Activated naive CD8-positive, alpha-beta T cell treated with anti-CD3 and anti-CD28 coated beads, Interleukin-2, amount 10 ng/mL, durations not matched to agents 7 days and 5 days (primary cell): ENCODE data around the gene CAVIN2. TPM values are rescaled to one million over a fixed set of nuclear protein-coding genes. Genes with fewer than 3 reads are reported as not detected.

ENCODE experiments used
- ATAC-seq: fragments of 150-1000 bp; cut with Tn5 transposase; one replicate; pipeline ENCODE4 v1.10.0; 2021; ENCODE audit warnings: low read depth, moderate library complexity
- POLR2A ChIA-PET: fragments of 350-600 bp; sonication (Branson Sonifier 250); formaldehyde crosslinking; loops from one replicate; lab custom pipeline; 2021; ENCODE audit warnings: antibody characterized with exemption; lab: Charles Lee
- DNase-seq: peaks from one replicate; pipeline ENCODE4 v3.0.0; 2021
- H3K27ac Mint-ChIP-seq: one replicate; pipeline ENCODE4 v1.8.0; 2022; ENCODE audit warnings: mild to moderate bottlenecking, mixed read lengths
- H3K27me3 Mint-ChIP-seq: one replicate; pipeline ENCODE4 v1.8.0; 2022; ENCODE audit warnings: mild to moderate bottlenecking, moderate library complexity, mixed read lengths
- H3K36me3 Mint-ChIP-seq: one replicate; pipeline ENCODE4 v1.8.0; 2021; ENCODE audit warnings: mild to moderate bottlenecking, mixed read lengths
- H3K4me1 Mint-ChIP-seq: one replicate; pipeline ENCODE4 v1.8.0; 2021; ENCODE audit warnings: mixed read lengths
- H3K4me3 Mint-ChIP-seq: one replicate; pipeline ENCODE4 v1.8.0; 2022; ENCODE audit warnings: mild to moderate bottlenecking, moderate library complexity, mixed read lengths
- H3K9me3 Mint-ChIP-seq: one replicate; pipeline ENCODE4 v1.8.0; 2021; ENCODE audit warnings: mixed read lengths
- total RNA-seq, 2 experiments: library from RNA; stranded (reverse); gene quantifications; one replicate each; pipeline ENCODE4 v1.2.3, GENCODE V29; 2021

CAVIN2 gene
- total RNA-seq, 2 experiments from 2014 or later: not detected

DNA sequence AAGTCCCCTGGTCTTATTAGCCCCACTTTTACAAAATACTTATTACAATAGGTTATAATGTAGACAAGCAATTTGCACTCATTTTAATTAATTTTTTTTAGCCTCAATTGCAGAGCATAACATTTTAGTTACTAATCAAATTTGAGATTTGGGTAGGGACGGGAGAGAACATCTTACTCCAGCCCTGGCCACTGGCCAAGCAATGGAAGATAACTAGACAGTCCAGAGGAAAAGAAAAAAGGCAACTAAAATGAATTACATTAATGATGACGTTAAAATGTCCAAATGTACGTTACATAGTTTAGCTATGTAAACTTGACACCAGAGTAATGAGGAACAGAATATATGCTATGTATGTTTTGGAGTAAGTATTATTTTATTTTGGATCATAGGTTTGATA is 11.0 kb upstream of the CAVIN2 start:
- no peaks in the 10 kb centered on the region for H3K9me3 Mint-ChIP-seq
- no peaks in the 10 kb centered on the region for H3K4me1 Mint-ChIP-seq
- H3K4me3 Mint-ChIP-seq: no peak overlapping the region
- peaks cover 14% of the 10 kb centered on the region for H3K27me3 Mint-ChIP-seq
- H3K27ac Mint-ChIP-seq: no peak overlapping the region
- POLR2A ChIA-PET: no interaction called here
- H3K36me3 Mint-ChIP-seq: no peaks in the 10 kb centered on the region
- DNase-seq: no peak
- no peak for ATAC-seq

DNA sequence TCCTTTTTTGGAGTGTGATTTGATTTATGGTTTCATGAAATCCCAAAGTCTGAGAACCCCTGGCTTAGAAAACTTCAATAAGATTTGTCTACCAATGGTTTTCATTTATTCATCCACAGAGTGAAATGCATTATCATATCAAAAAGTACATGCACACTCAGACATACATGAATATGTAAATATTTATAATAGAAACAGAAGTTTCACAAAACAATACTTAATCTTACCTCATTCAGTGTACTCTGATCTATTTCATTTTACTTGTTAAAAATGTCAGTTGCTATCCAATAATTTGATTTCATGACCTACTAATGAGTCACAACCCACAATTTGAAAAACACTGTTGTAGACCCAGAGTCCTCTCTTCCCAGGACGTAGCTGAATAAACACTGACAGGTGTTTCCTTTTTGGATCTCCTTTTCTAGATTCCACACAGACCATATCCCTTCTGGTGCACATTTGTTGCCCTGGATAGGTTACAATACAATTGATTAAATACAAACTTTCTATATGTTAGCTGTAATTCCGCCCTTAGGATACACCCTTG is 10.4 kb upstream of the CAVIN2 start:
- Mint-ChIP-seq H3K27ac (no peak overlapping the region), H3K27me3 (peaks cover 14% of the 10 kb centered on the region), H3K36me3 (no peaks in the 10 kb centered on the region), H3K4me3 (no peak overlapping the region), H3K9me3 (no peaks in the 10 kb centered on the region), H3K4me1 (no peaks in the 10 kb centered on the region)
- POLR2A ChIA-PET: no interaction called here
- ATAC-seq: no peak
- DNase-seq: no peak

DNA sequence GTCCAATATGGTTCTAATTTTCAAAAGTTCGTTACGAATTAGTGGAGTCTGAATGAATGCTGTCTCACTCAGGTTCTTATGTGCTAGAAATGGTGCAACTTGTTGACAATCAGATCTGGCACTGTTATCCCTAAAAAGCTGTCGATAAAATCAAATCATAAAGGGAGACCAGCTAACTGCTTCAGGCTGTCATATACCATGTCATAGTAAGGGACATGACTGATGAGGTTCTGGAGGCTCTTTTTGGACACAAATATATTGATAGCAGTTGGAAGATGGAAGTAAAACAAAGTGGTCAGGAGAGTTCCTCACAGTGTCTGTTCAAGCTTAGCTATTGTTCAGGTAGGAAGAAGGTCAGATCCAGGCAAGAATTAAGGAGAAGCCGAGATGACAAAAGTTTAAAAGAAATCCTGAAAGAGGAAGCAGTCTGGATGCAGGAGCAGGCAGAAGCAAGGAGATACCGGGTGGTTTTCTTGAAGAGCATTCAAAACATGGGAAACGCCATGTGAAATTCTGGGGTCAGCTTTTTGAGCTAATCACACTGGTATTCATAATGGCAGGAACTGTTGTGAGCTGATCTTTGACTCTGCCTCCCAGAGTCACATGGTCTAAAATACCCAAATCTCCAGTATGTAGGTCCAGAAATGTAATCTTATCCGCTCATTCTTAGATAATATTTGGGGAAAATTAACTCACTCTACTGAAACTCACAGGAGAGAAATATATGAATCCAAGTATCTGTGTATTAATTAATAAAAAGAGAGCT is 9.4 kb upstream of the CAVIN2 start:
- Mint-ChIP-seq H3K4me3 (no peak overlapping the region), H3K9me3 (no peaks in the 10 kb centered on the region), H3K4me1 (no peaks in the 10 kb centered on the region), H3K36me3 (no peaks in the 10 kb centered on the region), H3K27ac (no peak overlapping the region), H3K27me3 (peaks cover 14% of the 10 kb centered on the region)
- ATAC-seq (no peak), DNase-seq (no peak)
- POLR2A ChIA-PET: no interaction called here

DNA sequence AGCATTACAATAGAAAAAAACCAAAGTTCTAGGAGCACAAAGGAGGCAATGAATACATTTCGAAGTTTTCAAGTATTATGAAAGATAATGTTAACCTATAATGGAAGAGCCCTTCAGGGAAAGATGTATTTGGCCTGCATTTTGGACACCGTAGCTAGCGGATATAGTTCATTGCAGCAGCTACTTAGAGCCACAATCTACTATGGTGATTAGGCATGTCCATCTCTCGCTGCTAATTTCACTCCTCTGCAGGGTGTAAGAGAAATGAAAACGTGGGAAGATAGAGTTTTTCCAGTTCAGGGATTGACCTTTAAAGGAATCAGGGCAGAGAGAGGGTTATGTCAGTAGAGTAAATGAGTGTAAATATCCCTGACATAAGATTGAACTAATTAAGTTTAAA is 8.5 kb upstream of the CAVIN2 start:
- ATAC-seq (no peak), DNase-seq (no peak)
- Mint-ChIP-seq H3K27ac (no peak overlapping the region), H3K4me3 (no peak overlapping the region), H3K27me3 (peaks cover 15% of the 10 kb centered on the region), H3K4me1 (no peaks in the 10 kb centered on the region), H3K9me3 (no peaks in the 10 kb centered on the region), H3K36me3 (no peaks in the 10 kb centered on the region)
- POLR2A ChIA-PET: no interaction called here

DNA sequence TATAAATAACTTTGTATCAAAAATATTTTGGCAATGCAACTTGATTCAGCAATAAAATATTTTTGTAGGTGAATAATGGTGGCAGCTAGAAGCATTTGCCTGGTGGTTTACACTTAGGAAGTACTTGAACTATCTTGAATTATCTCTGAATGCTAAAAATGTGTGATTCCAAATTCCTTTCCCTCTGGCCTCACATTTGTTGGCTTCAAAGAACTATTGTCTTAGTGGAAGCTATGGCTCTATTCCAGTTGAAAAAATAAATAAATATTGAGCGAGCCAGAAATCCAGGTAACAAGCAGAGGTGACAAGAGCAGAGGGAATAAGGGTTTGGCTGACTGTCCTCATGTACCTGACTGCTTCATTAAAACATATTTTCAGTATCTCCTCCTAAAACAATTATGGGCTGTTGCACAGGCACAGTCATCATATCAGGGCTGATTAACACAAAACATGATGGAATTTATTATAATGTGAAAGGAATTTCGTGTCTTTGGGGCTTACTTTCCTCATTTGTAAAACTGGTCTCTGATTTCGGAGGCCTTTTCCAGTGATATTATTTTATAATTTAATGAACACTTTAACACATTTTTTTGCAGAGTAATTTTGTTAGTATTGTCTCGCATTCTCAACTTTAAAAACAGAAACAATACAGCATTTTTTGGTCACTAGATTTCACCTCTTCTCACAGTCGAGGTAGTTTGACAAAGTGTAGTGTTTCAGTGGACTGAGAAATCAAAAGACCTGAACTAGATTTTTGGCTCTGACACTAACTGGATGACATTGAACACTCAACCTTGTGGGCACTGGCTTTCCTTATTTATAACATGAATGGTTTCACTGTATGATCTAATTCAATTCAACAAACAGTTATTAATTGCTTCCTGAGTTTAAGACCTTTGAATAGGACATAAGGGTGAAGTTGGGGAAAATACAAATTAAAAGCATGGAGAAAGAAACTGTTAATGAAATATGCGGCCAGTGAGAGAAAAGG is 7.8 kb upstream of the CAVIN2 start:
- Mint-ChIP-seq H3K9me3 (no peaks in the 10 kb centered on the region), H3K4me3 (no peak overlapping the region), H3K27ac (no peak overlapping the region), H3K27me3 (peaks cover 19% of the 10 kb centered on the region), H3K4me1 (no peaks in the 10 kb centered on the region), H3K36me3 (no peaks in the 10 kb centered on the region)
- no peak for DNase-seq
- no peak for ATAC-seq
- POLR2A ChIA-PET: no interaction called here

DNA sequence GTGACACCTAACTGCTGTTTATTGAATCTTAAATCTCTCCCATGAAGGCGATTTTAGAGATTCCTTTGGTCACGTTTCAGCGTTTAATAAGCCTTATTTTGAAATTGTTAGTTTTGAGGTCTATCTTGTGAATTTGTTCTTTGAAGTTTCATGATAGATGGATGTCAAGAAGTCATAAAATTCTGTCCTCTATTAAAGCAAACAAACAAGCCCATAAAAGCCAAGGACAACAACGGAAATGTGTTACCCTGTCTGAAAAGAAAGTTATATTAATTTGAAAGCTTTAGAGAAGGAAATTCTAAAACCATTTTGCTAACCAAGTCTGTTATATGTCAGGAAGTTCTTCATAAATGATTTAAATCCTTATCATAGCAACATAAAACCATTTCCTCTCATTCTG is 7.0 kb upstream of the CAVIN2 start:
- Mint-ChIP-seq H3K9me3 (no peaks in the 10 kb centered on the region), H3K27me3 (peaks cover 19% of the 10 kb centered on the region), H3K36me3 (no peaks in the 10 kb centered on the region), H3K27ac (no peak overlapping the region), H3K4me1 (no peaks in the 10 kb centered on the region), H3K4me3 (no peak overlapping the region)
- POLR2A ChIA-PET: no interaction called here
- DNase-seq: no peak
- no peak for ATAC-seq

DNA sequence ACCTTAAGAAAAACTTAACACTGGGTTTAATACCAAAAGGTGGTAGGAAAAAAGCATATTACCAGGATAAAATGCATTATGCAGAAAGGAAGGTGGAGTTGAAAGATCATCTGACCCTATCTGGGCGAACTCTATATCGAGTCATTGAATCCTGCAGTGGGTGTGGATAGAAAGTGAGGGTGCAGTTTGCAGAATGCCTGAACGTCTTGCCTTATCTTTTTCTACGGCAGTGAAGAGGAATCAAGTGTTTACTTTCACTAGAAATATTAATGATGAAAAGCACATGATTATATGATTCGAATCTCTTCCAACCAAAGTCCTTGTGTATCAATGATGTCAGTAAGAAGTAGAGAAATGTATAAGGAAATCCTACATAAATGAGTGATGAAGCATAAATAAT is 4.3 kb upstream of the CAVIN2 start:
- no peaks in the 10 kb centered on the region for H3K36me3 Mint-ChIP-seq
- no peak overlapping the region for H3K4me3 Mint-ChIP-seq
- H3K27ac Mint-ChIP-seq: no peak overlapping the region
- peaks cover 38% of the 10 kb centered on the region for H3K27me3 Mint-ChIP-seq
- no peaks in the 10 kb centered on the region for H3K4me1 Mint-ChIP-seq
- POLR2A ChIA-PET: no interaction called here
- DNase-seq (no peak), ATAC-seq (no peak)
- H3K9me3 Mint-ChIP-seq: no peaks in the 10 kb centered on the region

DNA sequence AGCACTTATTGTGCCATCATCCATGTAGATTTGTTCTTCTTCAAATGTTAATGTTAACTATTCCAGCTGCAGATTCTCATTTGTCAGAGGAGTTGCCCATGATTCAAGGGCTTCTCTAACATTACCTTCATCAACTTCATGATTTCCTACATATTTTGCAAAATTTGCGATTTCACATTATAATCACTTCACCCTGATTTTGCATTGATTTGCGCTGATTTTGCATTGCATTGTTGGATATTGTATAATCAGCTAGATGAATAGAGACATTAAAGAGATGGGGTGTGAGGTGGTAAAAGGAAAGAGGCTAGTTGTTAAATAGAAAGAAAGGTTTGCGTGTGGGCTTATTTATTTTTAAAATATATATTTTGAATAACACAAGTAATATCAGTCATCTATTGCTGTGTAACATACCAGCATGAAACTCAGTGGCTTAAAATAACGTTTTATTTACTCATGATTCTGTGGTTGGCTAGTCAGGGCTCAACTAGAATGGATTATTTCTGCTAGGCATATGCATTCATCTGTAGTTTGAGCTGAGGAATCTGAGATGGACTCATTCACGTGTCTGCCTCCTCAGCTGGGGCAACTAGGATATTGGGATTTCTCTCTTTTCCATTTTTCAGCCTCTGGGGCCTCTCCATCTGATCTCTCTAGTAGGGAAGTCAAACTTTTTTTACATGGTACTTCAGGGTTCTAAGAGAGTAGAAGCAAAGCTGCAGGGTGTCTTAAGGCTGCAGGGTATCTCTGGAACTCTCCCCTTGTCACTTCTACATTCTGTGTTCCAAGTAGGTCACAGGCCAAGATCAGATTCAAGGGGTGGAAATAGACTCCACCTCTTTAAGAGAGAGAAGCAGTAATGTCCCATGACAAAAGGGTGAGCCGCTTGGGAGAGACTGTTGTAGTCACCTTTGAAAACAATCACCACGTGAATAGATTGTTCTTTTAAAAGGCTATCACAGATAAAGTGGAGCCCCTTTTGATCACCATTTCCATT is 2.2 kb upstream of the CAVIN2 start:
- no peak for DNase-seq
- no peaks in the 10 kb centered on the region for H3K36me3 Mint-ChIP-seq
- no peaks in the 10 kb centered on the region for H3K4me1 Mint-ChIP-seq
- no peak overlapping the region for H3K4me3 Mint-ChIP-seq
- no peak overlapping the region for H3K27ac Mint-ChIP-seq
- POLR2A ChIA-PET: no interaction called here
- ATAC-seq: no peak
- no peaks in the 10 kb centered on the region for H3K9me3 Mint-ChIP-seq
- H3K27me3 Mint-ChIP-seq: peaks cover 59% of the 10 kb centered on the region

DNA sequence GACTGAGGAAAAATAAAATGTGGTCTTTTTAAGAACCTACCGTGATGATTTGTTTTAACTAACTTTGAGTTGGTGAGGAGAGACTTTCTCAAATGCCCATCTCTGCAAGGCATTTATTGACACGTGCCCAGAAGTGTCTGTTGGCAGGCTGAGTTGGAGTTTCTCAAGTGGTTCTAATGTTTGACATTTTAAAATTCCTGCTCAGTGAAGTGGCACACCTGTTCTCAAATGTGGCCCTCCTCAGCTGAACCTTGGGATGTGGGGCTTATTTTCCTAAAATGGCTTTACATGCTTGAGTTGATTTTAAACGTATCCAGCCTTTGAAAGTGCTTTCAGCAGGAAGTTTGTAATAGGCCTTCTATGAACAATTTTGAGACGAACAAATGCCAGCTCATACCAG is 876 bp upstream of the CAVIN2 start:
- peaks cover 59% of the 10 kb centered on the region for H3K27me3 Mint-ChIP-seq
- no peaks in the 10 kb centered on the region for H3K9me3 Mint-ChIP-seq
- no peak for ATAC-seq
- H3K36me3 Mint-ChIP-seq: no peaks in the 10 kb centered on the region
- no peak overlapping the region for H3K27ac Mint-ChIP-seq
- H3K4me1 Mint-ChIP-seq: no peaks in the 10 kb centered on the region
- no peak overlapping the region for H3K4me3 Mint-ChIP-seq
- POLR2A ChIA-PET: no interaction called here
- DNase-seq: no peak

DNA sequence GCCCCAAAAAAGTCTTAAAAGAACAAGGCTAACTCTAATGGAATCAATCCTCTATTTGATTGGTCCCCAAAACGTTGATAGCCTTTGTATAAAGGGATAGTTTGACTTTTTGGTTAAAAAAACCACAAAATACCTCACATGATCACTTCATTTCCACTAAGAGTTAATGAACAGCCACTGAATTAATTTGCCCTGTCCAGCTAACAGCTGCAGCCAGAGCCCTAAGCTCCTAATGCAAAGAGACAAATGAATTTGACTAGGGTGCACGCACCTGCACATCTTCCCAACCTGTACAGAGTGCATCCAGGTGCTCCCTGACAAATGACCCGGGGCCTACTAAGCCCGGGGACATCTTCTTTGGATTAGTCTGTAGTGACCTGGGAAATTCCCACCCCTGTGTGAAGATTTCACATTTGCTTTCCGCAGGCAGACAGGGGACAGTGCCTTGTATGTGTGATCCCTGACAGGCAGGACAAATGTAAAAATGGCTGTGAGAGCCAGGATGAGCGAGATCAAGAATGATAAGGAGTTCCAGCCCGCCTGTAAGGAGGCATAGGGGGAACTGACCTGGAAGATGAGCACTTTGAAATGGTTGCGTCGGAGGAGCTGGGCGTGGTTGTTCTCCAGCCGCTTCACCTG is 893 bp downstream of the CAVIN2 start:
- peaks cover 59% of the 10 kb centered on the region for H3K27me3 Mint-ChIP-seq
- POLR2A ChIA-PET: no interaction called here
- H3K27ac Mint-ChIP-seq: no peak overlapping the region
- ATAC-seq (no peak), DNase-seq (no peak)
- H3K4me1 Mint-ChIP-seq: no peaks in the 10 kb centered on the region
- H3K36me3 Mint-ChIP-seq: no peaks in the 10 kb centered on the region
- H3K9me3 Mint-ChIP-seq: no peaks in the 10 kb centered on the region
- no peak overlapping the region for H3K4me3 Mint-ChIP-seq

DNA sequence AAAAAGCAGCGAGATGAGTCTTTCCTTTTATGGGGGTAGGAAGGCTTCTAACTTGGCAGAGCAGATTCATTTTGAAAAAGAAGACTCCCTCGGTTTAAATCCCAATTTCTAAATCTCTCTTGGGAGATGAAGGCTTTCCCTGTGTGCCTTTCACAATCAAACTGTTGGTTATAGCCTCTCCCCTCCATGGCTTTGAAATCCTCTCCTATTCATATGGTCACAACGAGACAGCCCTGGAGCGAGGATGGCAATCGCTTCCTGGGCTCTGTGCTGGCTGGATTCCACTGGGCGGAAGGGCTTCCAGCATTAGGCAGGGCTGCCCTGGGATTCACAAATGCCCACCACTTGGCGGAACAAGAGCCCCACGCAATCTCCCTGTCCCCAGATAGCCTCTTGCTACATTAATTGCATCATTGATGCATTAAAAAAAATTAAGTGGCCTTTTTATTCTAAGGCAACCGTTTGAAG is 1.6 kb downstream of the CAVIN2 start:
- DNase-seq (no peak), ATAC-seq (no peak)
- POLR2A ChIA-PET: no interaction called here
- no peaks in the 10 kb centered on the region for H3K36me3 Mint-ChIP-seq
- H3K4me3 Mint-ChIP-seq: no peak overlapping the region
- peaks cover 55% of the 10 kb centered on the region for H3K27me3 Mint-ChIP-seq
- no peak overlapping the region for H3K27ac Mint-ChIP-seq
- H3K4me1 Mint-ChIP-seq: no peaks in the 10 kb centered on the region
- no peaks in the 10 kb centered on the region for H3K9me3 Mint-ChIP-seq

DNA sequence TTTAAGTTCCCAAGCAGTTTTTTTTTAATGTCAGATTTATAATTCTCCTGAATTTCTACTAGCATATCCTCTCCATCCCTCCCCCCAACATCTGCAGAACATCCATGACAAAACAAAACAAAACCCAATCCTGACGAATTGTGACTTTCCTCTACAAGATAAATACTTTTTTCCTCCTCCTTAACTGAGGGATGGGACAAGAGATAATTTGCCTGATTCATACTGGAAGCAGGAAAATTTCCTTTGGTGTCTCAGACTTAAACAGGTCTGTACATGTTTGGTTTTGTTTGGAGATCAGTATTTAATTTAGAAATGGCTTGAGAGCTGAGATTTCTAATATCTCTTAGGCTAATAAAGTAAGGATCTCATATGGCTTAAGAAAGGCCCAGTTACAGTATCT is 2.2 kb downstream of the CAVIN2 start:
- Mint-ChIP-seq H3K4me3 (no peak overlapping the region), H3K9me3 (no peaks in the 10 kb centered on the region), H3K27me3 (peaks cover 50% of the 10 kb centered on the region), H3K4me1 (no peaks in the 10 kb centered on the region), H3K27ac (no peak overlapping the region), H3K36me3 (no peaks in the 10 kb centered on the region)
- no peak for ATAC-seq
- DNase-seq: no peak
- POLR2A ChIA-PET: no interaction called here
